Activated CD8-positive, alpha-beta memory T cell treated with anti-CD3 and anti-CD28 coated beads for 24 hours (primary cell): Measurements from ENCODE around the gene SIRPD.
"Not testable (repeated sequence)": the region's sequence is repeated elsewhere in the genome, so short reads cannot be mapped to it uniquely, and the experiment has no call there.

Experiments used
- DNase-seq: peaks from one replicate; pipeline ENCODE4 v3.0.0-alpha.2; 2020

SIRPD gene

GRCh38 chr20:1536893-1537730 lies 20.4 kb downstream of the SIRPD start:
- DNase-seq, result no peak

GRCh38 chr20:1535420-1536175 lies 21.9 kb downstream of the SIRPD start:
- DNase-seq, result no peak

GRCh38 chr20:1534526-1534925 lies 23.0 kb downstream of the SIRPD start:
- DNase-seq, result no peak

GRCh38 chr20:1533059-1533458 lies 24.4 kb downstream of the SIRPD start:
- DNase-seq, result no peak

GRCh38 chr20:1528811-1529210 lies 28.7 kb downstream of the SIRPD start:
- DNase-seq, result no peak

GRCh38 chr20:1527923-1528322 lies 29.6 kb downstream of the SIRPD start:
- no peak for DNase-seq

DNA sequence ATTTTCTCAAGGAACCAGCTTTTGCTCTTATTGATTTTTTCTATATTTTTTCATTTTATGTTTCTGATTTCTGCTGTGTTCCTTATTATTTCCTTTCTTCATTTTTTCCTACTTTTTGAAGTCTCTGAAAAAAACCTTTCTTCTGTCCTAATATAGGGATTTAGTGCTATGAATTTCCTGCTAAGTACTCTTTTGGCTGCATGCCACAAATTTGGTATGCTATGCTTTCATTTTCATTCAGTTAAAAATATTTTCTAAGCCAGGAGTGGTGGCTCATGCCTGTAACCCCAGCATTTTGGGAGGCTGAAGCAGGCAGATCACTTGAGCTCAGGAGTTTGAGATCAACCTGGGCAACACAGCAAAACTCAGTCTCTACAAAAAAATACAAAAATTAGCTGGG lies 30.6 kb downstream of the SIRPD start:
- no peak for DNase-seq

- no peak for DNase-seq
Observed at GRCh38 chr20:1526310-1526709, 31.2 kb downstream of the SIRPD start.

GRCh38 chr20:1524004-1524403 lies 33.5 kb downstream of the SIRPD start:
- no peak for DNase-seq

DNA sequence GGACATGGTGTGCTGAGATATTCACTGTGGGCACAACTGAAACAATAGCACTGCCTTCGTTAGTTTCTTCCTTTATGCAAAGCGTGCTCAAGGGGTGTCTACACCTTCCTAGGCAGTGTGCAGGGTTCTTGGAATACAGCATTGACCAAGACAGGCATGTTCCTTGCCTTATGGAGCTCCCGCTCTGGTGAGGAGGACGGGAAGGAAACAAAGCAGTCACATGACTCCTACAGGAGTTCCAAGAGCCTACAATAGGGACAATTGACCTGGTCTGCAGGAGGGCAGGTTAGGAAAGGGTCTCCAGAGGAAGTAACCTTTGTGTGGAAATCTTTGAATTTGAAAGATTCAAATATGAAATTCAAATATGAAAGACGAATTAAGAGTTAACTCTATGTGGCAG lies 40.5 kb downstream of the SIRPD start:
- DNase-seq, result no peak

GRCh38 chr20:1513801-1514200 lies 43.7 kb downstream of the SIRPD start:
- no peak for DNase-seq

DNA sequence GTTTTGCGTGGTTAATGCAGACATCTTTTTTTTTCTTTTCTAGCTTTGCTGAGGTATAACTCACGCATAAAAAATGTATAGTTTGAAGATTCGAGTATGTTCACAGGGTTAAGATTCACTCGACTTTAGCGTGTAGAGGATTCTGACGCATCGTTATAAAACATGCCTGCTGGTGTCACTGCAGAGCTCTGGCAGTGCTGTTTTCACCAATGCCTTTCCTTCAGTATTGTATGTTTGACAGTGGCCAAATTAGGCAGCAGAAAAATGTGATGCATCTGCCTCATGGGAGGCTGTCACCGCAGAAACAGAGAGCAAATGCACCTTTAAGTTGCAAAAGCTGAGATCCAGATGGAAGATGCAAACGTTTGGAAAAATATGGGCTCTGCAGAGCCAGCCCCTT lies 48.3 kb downstream of the SIRPD start:
- DNase-seq, result no peak

DNA sequence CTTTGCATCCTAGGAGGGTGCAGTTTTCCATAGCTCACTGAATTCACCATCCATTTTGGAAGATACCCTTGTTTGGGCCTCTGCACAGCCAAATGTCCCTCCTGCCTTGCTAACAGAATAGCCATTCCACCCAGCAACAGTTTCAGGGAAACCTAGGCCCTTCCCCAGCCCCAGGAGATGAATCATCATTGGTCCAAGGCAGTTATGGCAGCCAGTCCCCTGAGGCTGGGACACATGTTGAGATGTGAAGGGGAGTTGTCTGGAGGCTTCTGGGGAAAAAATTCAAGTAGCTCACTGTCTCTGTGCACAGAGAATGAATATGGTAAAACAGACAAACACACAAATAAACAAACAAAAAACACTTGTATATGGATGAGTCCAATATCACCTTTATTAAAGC lies 48.9 kb downstream of the SIRPD start:
- no peak for DNase-seq

DNA sequence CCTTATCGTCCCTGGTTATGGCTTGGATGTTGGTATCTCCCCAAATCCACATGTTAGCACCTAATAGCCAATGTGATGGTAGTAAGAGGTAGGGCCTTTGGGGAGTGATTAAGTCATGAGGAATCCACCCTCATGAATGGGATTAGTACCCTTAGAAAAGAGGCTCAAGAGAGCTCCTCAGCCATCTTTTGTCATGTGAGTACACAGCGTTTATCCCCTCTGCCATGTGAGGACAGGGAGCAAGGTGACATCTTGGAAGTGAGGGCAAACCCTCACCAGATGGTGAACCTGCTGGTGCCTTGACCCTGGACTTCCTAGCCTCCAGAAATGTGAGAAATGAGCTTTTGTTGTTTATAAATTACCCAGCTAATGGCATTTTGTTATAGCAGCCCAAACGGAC lies 50.2 kb downstream of the SIRPD start:
- no peak for DNase-seq

- no peak for DNase-seq
Observed at GRCh38 chr20:1505871-1506270, 51.6 kb downstream of the SIRPD start.

DNA sequence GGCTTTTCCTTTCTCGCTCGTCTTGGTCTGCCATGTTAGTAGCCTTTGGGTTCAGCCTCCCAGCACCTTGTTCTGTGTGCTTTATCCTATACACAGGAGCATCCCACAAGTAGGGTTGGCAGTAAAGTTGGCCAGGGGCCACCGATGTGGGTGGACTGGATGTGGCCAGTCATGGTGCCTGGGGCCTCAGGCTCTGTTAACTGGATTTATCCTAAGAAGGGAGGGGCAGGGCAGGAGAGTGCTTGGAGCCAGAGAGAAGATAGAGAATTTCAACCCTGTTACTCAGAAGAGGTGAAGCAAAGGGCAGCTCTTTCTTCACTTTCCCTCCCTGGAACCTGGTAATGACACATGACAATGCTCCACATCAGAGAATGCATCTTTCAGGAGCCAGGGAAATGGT lies 52.1 kb downstream of the SIRPD start:
- DNase-seq, result no peak

- peak; percentile 82 for DNase-seq
Observed at GRCh38 chr20:1503564-1504227, 53.8 kb downstream of the SIRPD start.

DNA sequence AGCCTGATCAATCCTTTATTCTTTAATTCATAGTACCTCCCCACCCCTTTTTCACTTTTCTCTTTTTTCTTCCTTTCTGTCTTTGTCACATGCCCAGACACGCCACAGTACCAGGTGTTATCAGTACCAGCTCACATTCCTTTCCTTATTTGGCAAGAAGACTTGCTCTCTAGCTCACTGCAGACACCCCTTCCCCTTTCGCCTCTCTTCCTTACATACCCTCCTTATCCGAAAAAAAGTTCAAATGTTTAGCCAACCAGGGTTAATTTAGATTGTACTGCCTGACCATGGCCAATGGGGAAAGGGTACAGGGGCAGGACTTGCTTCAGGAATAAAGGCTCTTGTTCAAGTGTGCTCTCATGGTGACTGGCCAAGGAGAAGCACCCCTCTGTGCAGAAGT lies 57.0 kb downstream of the SIRPD start:
- DNase-seq, result no peak

GRCh38 chr20:1499528-1500420 lies 57.7 kb downstream of the SIRPD start:
- no peak for DNase-seq

DNA sequence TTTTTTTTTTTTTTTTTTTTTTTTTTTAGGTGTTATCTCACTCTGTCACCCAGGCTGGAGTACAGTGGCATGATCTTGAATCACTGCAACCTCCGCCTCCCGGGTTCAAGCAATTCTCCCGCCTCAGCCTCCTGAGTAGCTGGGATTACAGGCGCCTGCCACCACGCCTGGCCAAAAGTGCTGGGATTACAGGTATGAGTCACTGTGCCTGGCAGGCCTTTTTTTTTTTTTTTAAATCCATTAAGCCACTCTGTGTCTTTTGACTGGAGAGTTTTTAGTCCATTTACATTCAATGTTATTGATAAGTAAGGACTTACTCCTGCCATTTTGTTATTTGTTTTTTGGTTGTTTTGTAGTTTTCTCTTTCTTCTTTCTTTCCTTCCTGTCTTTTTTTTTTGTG lies 60.1 kb downstream of the SIRPD start:
- not testable (repeated sequence) for DNase-seq

DNA sequence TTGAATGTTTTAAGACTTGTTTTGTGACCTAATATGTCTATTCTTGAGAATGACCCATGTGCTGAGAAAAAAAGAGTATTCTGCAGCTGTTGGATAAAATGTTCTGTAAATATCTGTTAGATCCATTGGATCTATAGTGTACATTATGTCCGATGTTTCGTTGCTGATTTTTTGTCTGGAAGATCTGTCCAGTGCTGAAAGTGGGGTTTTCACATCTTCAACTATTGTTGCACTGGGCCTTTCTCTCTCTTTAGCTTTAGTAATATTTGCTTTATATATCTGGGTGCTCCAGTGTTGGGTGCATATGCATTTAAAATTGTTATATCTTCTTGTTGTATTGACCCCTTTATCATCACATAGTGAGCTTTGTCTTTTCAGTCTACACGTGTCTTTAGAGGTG lies 60.6 kb downstream of the SIRPD start:
- no peak for DNase-seq

- DNase-seq, result no peak
Observed at GRCh38 chr20:1494436-1494835, 63.1 kb downstream of the SIRPD start.

DNA sequence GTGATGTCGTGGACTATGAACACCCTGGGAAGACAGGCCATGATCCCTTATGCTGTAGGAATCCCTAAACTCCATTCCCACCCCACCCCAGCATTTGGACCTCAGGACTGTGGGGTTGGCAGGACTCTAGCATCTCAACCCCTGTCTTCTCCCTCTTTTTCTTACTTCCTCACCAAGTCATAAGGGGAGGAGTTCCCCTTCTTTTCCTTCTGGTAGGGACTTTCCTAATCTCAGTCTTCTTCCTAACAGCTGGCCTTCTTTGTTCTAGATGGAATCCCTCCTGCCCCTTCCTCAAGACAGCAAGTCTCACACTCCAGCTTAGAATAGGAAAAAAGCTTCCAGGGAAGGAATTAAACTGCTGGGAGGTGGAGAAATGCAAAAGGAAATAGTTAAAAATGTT lies 64.0 kb downstream of the SIRPD start:
- no peak for DNase-seq
